ENCODE data around the gene MYO10. TPM values are rescaled to one million over a fixed set of nuclear protein-coding genes. Genes with fewer than 3 reads are reported as not detected.

MYO10 gene
- polyA plus RNA-seq, 3 donors, result 0.23 to 1.1 (median 0.35) TPM

DNA sequence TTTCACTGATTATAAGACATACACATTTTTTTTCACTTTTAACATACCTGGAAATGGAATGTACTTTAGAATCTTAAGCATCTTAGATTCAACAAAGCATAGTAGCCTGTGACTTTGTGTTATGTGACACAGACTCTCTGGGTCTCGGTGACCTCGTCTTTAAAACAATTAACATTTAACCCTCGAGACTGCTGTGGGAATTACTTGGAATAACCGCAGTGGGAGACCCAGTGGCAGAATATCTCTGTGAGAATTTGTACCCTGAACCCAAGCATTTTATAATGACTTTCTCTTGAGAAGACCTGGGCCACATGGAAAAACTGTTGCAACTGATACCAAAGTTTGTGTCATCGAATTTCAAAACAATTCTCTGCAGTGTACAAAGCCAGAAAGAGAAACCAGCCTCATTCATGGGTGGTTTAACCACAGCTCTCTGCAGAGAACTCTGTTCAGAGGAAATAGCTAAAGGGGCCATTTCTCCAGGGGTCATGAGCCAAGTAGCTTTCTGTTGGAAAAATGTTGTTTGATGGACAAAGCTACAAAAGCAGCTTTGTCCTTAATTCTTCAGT, 309.3 kb downstream of the MYO10 start:
- peaks cover 0 to 4% (median 0%) of the 10 kb centered on the region in 3 donors for H3K27me3 Mint-ChIP-seq (ENCODE audit: low read depth in 3 of 3)
- Histone ChIP-seq H3K9ac (ENCODE audit: insufficient read depth, low read length, poor library complexity, severe bottlenecking) (no peak overlapping the region), H3K27me3 (ENCODE audit: control insufficient read depth in 2 of 2, insufficient read depth in 2 of 2, low read length in 2 of 2) (no peaks in the 10 kb centered on the region), H3K4me2 (replicated peaks; ENCODE audit: extremely low read depth, low read length, poor library complexity, severe bottlenecking) (peak overlapping the region; percentile 15), H3K4me3 (replicated peaks in 1 of 3; ENCODE audit: low read depth in 2 of 3, low read length in 3 of 3) (peak overlapping the region in 1 of 3 experiments; percentile 18), H2AFZ (ENCODE audit: insufficient read depth, low read depth, low read length, poor library complexity, severe bottlenecking) (no peak overlapping the region), H3K9me3 (replicated peaks in 1 of 2; ENCODE audit: control insufficient read depth in 1 of 2, insufficient read depth in 1 of 2, low read length in 2 of 2) (no peaks in the 10 kb centered on the region), H3K79me2 (ENCODE audit: insufficient read depth, low read length) (no peaks in the 10 kb centered on the region), H3K36me3 (replicated peaks in 1 of 2; ENCODE audit: control insufficient read depth in 1 of 2, insufficient read depth in 2 of 2, low read length in 2 of 2) (no peaks in the 10 kb centered on the region), H4K20me1 (ENCODE audit: insufficient read depth, low read length) (no peaks in the 10 kb centered on the region), H3K27ac (ENCODE audit: low read depth in 1 of 2, low read length in 2 of 2) (peak overlapping the region; percentile 41 to 84), H3K4me1 (ENCODE audit: control insufficient read depth in 1 of 2, insufficient read depth in 2 of 2, low read length in 2 of 2) (peaks cover 66 to 69% of the 10 kb centered on the region in 2 donors)
- H3K4me1 Mint-ChIP-seq, result peaks cover 68% of the 10 kb centered on the region
- H3K36me3 Mint-ChIP-seq, result no peaks in the 10 kb centered on the region
- WGBS (ENCODE audit: insufficient coverage), result 30% methylated on average over 2 of the region's 5 CpGs
- intact Hi-C loops (cut with micrococcal nuclease), result loop anchor here (10.0 kb wide), 3 partner anchors 162 to 488 kb away; partner anchors contain the start of gene ZNF622 (in 1 of the 2)
- peak; percentile 73 to 87 (median 85) for DNase-seq
- H3K27ac Mint-ChIP-seq, result peak overlapping the region; percentile 16 to 95 (median 91)
- TF ChIP-seq, protein P1, sequence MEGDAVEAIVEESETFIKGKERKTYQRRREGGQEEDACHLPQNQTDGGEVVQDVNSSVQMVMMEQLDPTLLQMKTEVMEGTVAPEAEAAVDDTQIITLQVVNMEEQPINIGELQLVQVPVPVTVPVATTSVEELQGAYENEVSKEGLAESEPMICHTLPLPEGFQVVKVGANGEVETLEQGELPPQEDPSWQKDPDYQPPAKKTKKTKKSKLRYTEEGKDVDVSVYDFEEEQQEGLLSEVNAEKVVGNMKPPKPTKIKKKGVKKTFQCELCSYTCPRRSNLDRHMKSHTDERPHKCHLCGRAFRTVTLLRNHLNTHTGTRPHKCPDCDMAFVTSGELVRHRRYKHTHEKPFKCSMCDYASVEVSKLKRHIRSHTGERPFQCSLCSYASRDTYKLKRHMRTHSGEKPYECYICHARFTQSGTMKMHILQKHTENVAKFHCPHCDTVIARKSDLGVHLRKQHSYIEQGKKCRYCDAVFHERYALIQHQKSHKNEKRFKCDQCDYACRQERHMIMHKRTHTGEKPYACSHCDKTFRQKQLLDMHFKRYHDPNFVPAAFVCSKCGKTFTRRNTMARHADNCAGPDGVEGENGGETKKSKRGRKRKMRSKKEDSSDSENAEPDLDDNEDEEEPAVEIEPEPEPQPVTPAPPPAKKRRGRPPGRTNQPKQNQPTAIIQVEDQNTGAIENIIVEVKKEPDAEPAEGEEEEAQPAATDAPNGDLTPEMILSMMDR (IDR thresholded peaks at IDR 0.05), result no peak
- no peak overlapping the region for H3K4me3 Mint-ChIP-seq
- H3K9me3 Mint-ChIP-seq, result no peaks in the 10 kb centered on the region

DNA sequence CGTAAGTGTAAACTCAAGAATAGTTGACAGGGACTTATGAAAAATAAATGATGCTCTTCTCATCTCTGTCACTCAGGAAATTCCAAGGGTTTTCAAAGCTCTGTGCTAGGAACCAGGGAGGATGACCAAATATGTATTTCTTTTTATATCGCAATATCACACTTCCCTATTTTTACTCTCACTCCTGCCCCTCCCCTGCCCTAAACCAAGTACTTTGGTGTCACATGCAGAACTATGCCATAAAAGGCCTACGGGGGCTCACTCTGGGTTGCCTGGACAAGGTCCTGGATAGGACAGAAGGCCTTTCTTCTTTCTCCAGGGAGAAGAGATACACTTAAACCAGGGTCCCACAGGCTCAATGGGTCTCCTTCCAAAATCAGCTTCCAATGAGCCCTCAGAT, 311.0 kb downstream of the MYO10 start:
- TF ChIP-seq, protein P1 (IDR thresholded peaks at IDR 0.05), result no peak
- peak overlapping the region; percentile 27 for H3K4me2 ChIP-seq (replicated peaks; ENCODE audit: extremely low read depth, low read length, poor library complexity, severe bottlenecking)
- no peaks in the 10 kb centered on the region for H3K9me3 ChIP-seq (replicated peaks in 1 of 2; ENCODE audit: control insufficient read depth in 1 of 2, insufficient read depth in 1 of 2, low read length in 2 of 2)
- peak overlapping the region in 1 of 3 experiments; percentile 8 for H3K4me3 ChIP-seq (replicated peaks in 1 of 3; ENCODE audit: low read depth in 2 of 3, low read length in 3 of 3)
- no peak overlapping the region for H3K9ac ChIP-seq (ENCODE audit: insufficient read depth, low read length, poor library complexity, severe bottlenecking)
- H3K79me2 ChIP-seq (ENCODE audit: insufficient read depth, low read length), result no peaks in the 10 kb centered on the region
- H3K27ac Mint-ChIP-seq, result peak overlapping the region; percentile 72 to 95 (median 88)
- H3K9me3 Mint-ChIP-seq, result no peaks in the 10 kb centered on the region
- H3K36me3 ChIP-seq (replicated peaks in 1 of 2; ENCODE audit: control insufficient read depth in 1 of 2, insufficient read depth in 2 of 2, low read length in 2 of 2), result no peaks in the 10 kb centered on the region
- H3K36me3 Mint-ChIP-seq, result no peaks in the 10 kb centered on the region
- 0% methylated on average over 1 of the region's 3 CpGs for WGBS (ENCODE audit: insufficient coverage)
- peaks cover 0 to 6% (median 1%) of the 10 kb centered on the region in 3 donors for H3K27me3 Mint-ChIP-seq (ENCODE audit: low read depth in 3 of 3)
- H3K4me1 ChIP-seq (ENCODE audit: control insufficient read depth in 1 of 2, insufficient read depth in 2 of 2, low read length in 2 of 2), result peaks cover 64 to 67% of the 10 kb centered on the region in 2 donors
- H3K27me3 ChIP-seq (ENCODE audit: control insufficient read depth in 2 of 2, insufficient read depth in 2 of 2, low read length in 2 of 2), result no peaks in the 10 kb centered on the region
- H3K27ac ChIP-seq (ENCODE audit: low read depth in 1 of 2, low read length in 2 of 2), result peak overlapping the region; percentile 37 to 61
- peak; percentile 57 to 93 (median 73) for DNase-seq
- peaks cover 63% of the 10 kb centered on the region for H3K4me1 Mint-ChIP-seq
- no peaks in the 10 kb centered on the region for H4K20me1 ChIP-seq (ENCODE audit: insufficient read depth, low read length)
- no peak overlapping the region for H3K4me3 Mint-ChIP-seq
- H2AFZ ChIP-seq (ENCODE audit: insufficient read depth, low read depth, low read length, poor library complexity, severe bottlenecking), result no peak overlapping the region
- intact Hi-C loops (cut with micrococcal nuclease), result loop anchor here (10.0 kb wide), 3 partner anchors 160 to 490 kb away; partner anchors contain the start of gene ZNF622 (in 1 of the 2)
